ENCODE measurements around the gene TSHZ1.

The TSHZ1 gene

GRCh38 chr18:75210274-75211001, at the start of gene TSHZ1:
TSS of gene TSHZ1 (plus strand) at chr18:75210797. CDS start at chr18:75211877, 1,080 bp downstream.
- peaks cover 45% of the 10 kb centered on the region for H3K4me1 ChIP-seq (ENCODE audit: low read length)
- H3K27ac ChIP-seq (ENCODE audit: low read length): peak within 1 kb of the TSS; percentile 82
- H4K20me1 ChIP-seq (ENCODE audit: insufficient read depth, low read length): peaks cover 56% of the 10 kb centered on the region
- no peaks in the 10 kb centered on the region for H3K27me3 ChIP-seq (ENCODE audit: low read depth, low read length)
- peak within 1 kb of the TSS; percentile 53 for H2AFZ ChIP-seq (ENCODE audit: low read depth, low read length)
- H3K9me3 ChIP-seq (ENCODE audit: insufficient read depth, low read length): no peaks in the 10 kb centered on the region
- peaks cover 32% of the 10 kb centered on the region for H3K36me3 ChIP-seq (replicated peaks; ENCODE audit: low read depth, low read length)
- H3K9ac ChIP-seq (ENCODE audit: low read length): peak within 1 kb of the TSS; percentile 89
- H3K4me2 ChIP-seq (ENCODE audit: low read length): peak within 1 kb of the TSS; percentile 85
- peak within 1 kb of the TSS; percentile 79 for H3K4me3 ChIP-seq (ENCODE audit: low read length)
- peaks cover 91% of the 10 kb centered on the region for H3K79me2 ChIP-seq (ENCODE audit: low read length)
- TF ChIP-seq CTCF (IDR thresholded peaks at IDR 0.05; ENCODE audit: low read depth, low read length): no peak
- no peak for TF ChIP-seq EZH2phosphoT487 (IDR thresholded peaks at IDR 0.05; ENCODE audit: low read depth)

GRCh38 chr18:75161256-75162028, 49.2 kb upstream of the TSHZ1 start:
- Histone ChIP-seq H3K9ac (ENCODE audit: low read length) (peak overlapping the region; percentile 25; the same call in 1 of the 2 replicates), H3K9me3 (ENCODE audit: insufficient read depth, low read length) (no peaks in the 10 kb centered on the region), H3K36me3 (replicated peaks; ENCODE audit: low read depth, low read length) (no peaks in the 10 kb centered on the region), H3K4me2 (ENCODE audit: low read length) (peak overlapping the region; percentile 72), H3K4me3 (ENCODE audit: low read length) (peak overlapping the region; percentile 76), H3K27ac (ENCODE audit: low read length) (no peak overlapping the region), H3K79me2 (ENCODE audit: low read length) (no peaks in the 10 kb centered on the region), H3K4me1 (ENCODE audit: low read length) (peaks cover 10% of the 10 kb centered on the region; the same call in 1 of the 2 replicates), H3K27me3 (ENCODE audit: low read depth, low read length) (peaks cover 23% of the 10 kb centered on the region), H4K20me1 (ENCODE audit: insufficient read depth, low read length) (no peaks in the 10 kb centered on the region), H2AFZ (ENCODE audit: low read depth, low read length) (peak overlapping the region; percentile 76)
- TF ChIP-seq EZH2phosphoT487 (IDR thresholded peaks at IDR 0.05; ENCODE audit: low read depth) (no peak), CTCF (IDR thresholded peaks at IDR 0.05; ENCODE audit: low read depth, low read length) (peak; percentile 50)

- H3K4me3 ChIP-seq (ENCODE audit: low read length): no peak overlapping the region
- no peak overlapping the region for H3K27ac ChIP-seq (ENCODE audit: low read length)
- H3K9me3 ChIP-seq (ENCODE audit: insufficient read depth, low read length): no peaks in the 10 kb centered on the region
- TF ChIP-seq EZH2phosphoT487 (IDR thresholded peaks at IDR 0.05; ENCODE audit: low read depth): no peak
- TF ChIP-seq CTCF (IDR thresholded peaks at IDR 0.05; ENCODE audit: low read depth, low read length): no peak
- no peak overlapping the region for H3K4me2 ChIP-seq (ENCODE audit: low read length)
- H3K79me2 ChIP-seq (ENCODE audit: low read length): no peaks in the 10 kb centered on the region
- peaks cover 26% of the 10 kb centered on the region for H3K27me3 ChIP-seq (ENCODE audit: low read depth, low read length)
- H2AFZ ChIP-seq (ENCODE audit: low read depth, low read length): no peak overlapping the region
- H4K20me1 ChIP-seq (ENCODE audit: insufficient read depth, low read length): no peaks in the 10 kb centered on the region
- H3K36me3 ChIP-seq (replicated peaks; ENCODE audit: low read depth, low read length): no peaks in the 10 kb centered on the region
- H3K9ac ChIP-seq (ENCODE audit: low read length): no peak overlapping the region
- peaks cover 10% of the 10 kb centered on the region; the same call in 1 of the 2 replicates for H3K4me1 ChIP-seq (ENCODE audit: low read length)
These were observed 48.1 kb upstream of the TSHZ1 start for GRCh38 chr18:75162467-75162866.

GRCh38 chr18:75162978-75163377, 47.6 kb upstream of the TSHZ1 start:
- no peaks in the 10 kb centered on the region for H3K79me2 ChIP-seq (ENCODE audit: low read length)
- no peaks in the 10 kb centered on the region for H3K36me3 ChIP-seq (replicated peaks; ENCODE audit: low read depth, low read length)
- H3K27ac ChIP-seq (ENCODE audit: low read length): no peak overlapping the region
- H3K27me3 ChIP-seq (ENCODE audit: low read depth, low read length): peaks cover 26% of the 10 kb centered on the region
- peaks cover 10% of the 10 kb centered on the region; the same call in 1 of the 2 replicates for H3K4me1 ChIP-seq (ENCODE audit: low read length)
- no peaks in the 10 kb centered on the region for H3K9me3 ChIP-seq (ENCODE audit: insufficient read depth, low read length)
- no peak overlapping the region for H3K9ac ChIP-seq (ENCODE audit: low read length)
- H3K4me2 ChIP-seq (ENCODE audit: low read length): no peak overlapping the region
- no peak overlapping the region for H2AFZ ChIP-seq (ENCODE audit: low read depth, low read length)
- H3K4me3 ChIP-seq (ENCODE audit: low read length): no peak overlapping the region
- no peaks in the 10 kb centered on the region for H4K20me1 ChIP-seq (ENCODE audit: insufficient read depth, low read length)
- TF ChIP-seq CTCF (IDR thresholded peaks at IDR 0.05; ENCODE audit: low read depth, low read length) (no peak), EZH2phosphoT487 (IDR thresholded peaks at IDR 0.05; ENCODE audit: low read depth) (no peak)

Data from OCI-LY3 (cell line).